Right atrium auricular region (tissue), 2 donors: Measurements from ENCODE around the gene SHISAL2B. TPM values are rescaled to one million over a fixed set of nuclear protein-coding genes. Genes with fewer than 3 reads are reported as not detected.
A peak's percentile ranks its signal among the peaks of the same experiment; 100 is the strongest.

Experiments
- DNase-seq: peaks from one replicate; pipeline ENCODE4 v3.0.0-alpha.2; 2019; ENCODE audit warnings: low spot score
- H3K27ac ChIP-seq, 2 donors: fragments of 200-600 bp; sonication (generic); 1 replicate in 1 of 2; 2 replicates in 1 of 2; pipeline ENCODE4 v1.5.1; 2016 to 2019
- H3K27me3 ChIP-seq, 2 donors: fragments of 200-600 bp; sonication (generic); one replicate each; pipeline versions ENCODE4 v1.5.1 to v1.6.0; 2017 to 2019
- H3K36me3 ChIP-seq: fragments of 200-600 bp; sonication (generic); one replicate; pipeline ENCODE4 v1.5.1; 2016
- H3K4me1 ChIP-seq, 2 donors: fragments of 200-600 bp; sonication (generic); one replicate each; pipeline versions ENCODE4 v1.5.1 to v1.6.0; 2017 to 2019
- H3K4me3 ChIP-seq, 2 donors: fragments of 200-600 bp; sonication (generic); 1 replicate in 1 of 2; 2 replicates in 1 of 2; pipeline ENCODE4 v1.5.1; 2017 to 2019; ENCODE audit warnings: mild to moderate bottlenecking in 1 of 2, moderate library complexity in 1 of 2
- H3K9me3 ChIP-seq, 2 donors: fragments of 200-600 bp; sonication (generic); one replicate each; pipeline ENCODE4 v1.5.1; 2019
- CTCF ChIP-seq, 2 donors: fragments of 200-600 bp; sonication (generic); IDR thresholded peaks; one replicate each; pipeline ENCODE4 v1.5.1; 2019; ENCODE audit warnings: antibody characterized with exemption in 2 of 2
- total RNA-seq, 2 donors: library from RNA; depleted of rRNA; stranded (reverse); fragments of >200 nt; gene quantifications; one replicate each; pipeline ENCODE4 v1.1.0, GENCODE V29; 2016

SHISAL2B gene
- total RNA-seq, 2 donors from 2014 or later: not detected

- no peak for DNase-seq
- Histone ChIP-seq H3K36me3 (no peaks in the 10 kb centered on the region), H3K4me1 (peaks cover 0 to 11% of the 10 kb centered on the region in 2 donors), H3K27me3 (no peaks in the 10 kb centered on the region), H3K9me3 (no peaks in the 10 kb centered on the region), H3K27ac (no peak overlapping the region), H3K4me3 (no peak overlapping the region)
- no peak for TF ChIP-seq CTCF (IDR thresholded peaks at IDR 0.05)
Measured at GRCh38 chr5:64759960-64760660, 69.8 kb downstream of the SHISAL2B start.

- no peak overlapping the region for H3K27ac ChIP-seq
- no peak for TF ChIP-seq CTCF (IDR thresholded peaks at IDR 0.05)
- H3K4me1 ChIP-seq: peaks cover 0 to 35% of the 10 kb centered on the region in 2 donors
- no peaks in the 10 kb centered on the region for H3K9me3 ChIP-seq
- H3K27me3 ChIP-seq: no peaks in the 10 kb centered on the region
- no peaks in the 10 kb centered on the region for H3K36me3 ChIP-seq
- DNase-seq: no peak
- no peak overlapping the region for H3K4me3 ChIP-seq
Measured at GRCh38 chr5:64763948-64764503, 73.7 kb downstream of the SHISAL2B start.

- H3K4me1 ChIP-seq: peaks cover 0 to 38% of the 10 kb centered on the region in 2 donors
- no peaks in the 10 kb centered on the region for H3K9me3 ChIP-seq
- no peak for DNase-seq
- no peaks in the 10 kb centered on the region for H3K27me3 ChIP-seq
- TF ChIP-seq CTCF (IDR thresholded peaks at IDR 0.05): no peak
- no peak overlapping the region for H3K27ac ChIP-seq
- H3K36me3 ChIP-seq: no peaks in the 10 kb centered on the region
- no peak overlapping the region for H3K4me3 ChIP-seq
Measured at GRCh38 chr5:64765804-64766504, 75.7 kb downstream of the SHISAL2B start.

- peaks cover 0 to 38% of the 10 kb centered on the region in 2 donors for H3K4me1 ChIP-seq
Measured at GRCh38 chr5:64766941-64767340, 76.6 kb downstream of the SHISAL2B start.

More at GRCh38 chr5:64766941-64767340, 76.6 kb downstream of the SHISAL2B start:
- TF ChIP-seq CTCF (IDR thresholded peaks at IDR 0.05): no peak
- Histone ChIP-seq H3K36me3 (no peaks in the 10 kb centered on the region), H3K4me3 (peak overlapping the region in 1 of 2 donors; percentile 60), H3K9me3 (no peaks in the 10 kb centered on the region), H3K27ac (no peak overlapping the region), H3K27me3 (no peaks in the 10 kb centered on the region)
- no peak for DNase-seq

Other genes starting within 250 kb of the SHISAL2B start
- gene RGS7BP, start 184.5 kb upstream of the SHISAL2B start, total RNA-seq: 1 to 10 TPM; 2.4 to 3.6 TPM
- gene SREK1IP1, start 78.2 kb downstream of the SHISAL2B start, total RNA-seq: 1 to 10 TPM; 4.4 to 4.6 TPM
- 10 to 100 TPM in 1 of 2 donors, 1 to 10 TPM in 1; 9.1 to 12.1 TPM for gene CWC27, start 78.4 kb downstream of the SHISAL2B start, total RNA-seq